ENCODE measurements around the gene N4BP2. TPM values are rescaled to one million over a fixed set of nuclear protein-coding genes. Genes with fewer than 3 reads are reported as not detected.
"Not testable (repeated sequence)": the region's sequence is repeated elsewhere in the genome, so short reads cannot be mapped to it uniquely, and the experiment has no call there.

N4BP2 gene
- total RNA-seq, 1 experiment from 2014 or later: 7.0 TPM

DNA sequence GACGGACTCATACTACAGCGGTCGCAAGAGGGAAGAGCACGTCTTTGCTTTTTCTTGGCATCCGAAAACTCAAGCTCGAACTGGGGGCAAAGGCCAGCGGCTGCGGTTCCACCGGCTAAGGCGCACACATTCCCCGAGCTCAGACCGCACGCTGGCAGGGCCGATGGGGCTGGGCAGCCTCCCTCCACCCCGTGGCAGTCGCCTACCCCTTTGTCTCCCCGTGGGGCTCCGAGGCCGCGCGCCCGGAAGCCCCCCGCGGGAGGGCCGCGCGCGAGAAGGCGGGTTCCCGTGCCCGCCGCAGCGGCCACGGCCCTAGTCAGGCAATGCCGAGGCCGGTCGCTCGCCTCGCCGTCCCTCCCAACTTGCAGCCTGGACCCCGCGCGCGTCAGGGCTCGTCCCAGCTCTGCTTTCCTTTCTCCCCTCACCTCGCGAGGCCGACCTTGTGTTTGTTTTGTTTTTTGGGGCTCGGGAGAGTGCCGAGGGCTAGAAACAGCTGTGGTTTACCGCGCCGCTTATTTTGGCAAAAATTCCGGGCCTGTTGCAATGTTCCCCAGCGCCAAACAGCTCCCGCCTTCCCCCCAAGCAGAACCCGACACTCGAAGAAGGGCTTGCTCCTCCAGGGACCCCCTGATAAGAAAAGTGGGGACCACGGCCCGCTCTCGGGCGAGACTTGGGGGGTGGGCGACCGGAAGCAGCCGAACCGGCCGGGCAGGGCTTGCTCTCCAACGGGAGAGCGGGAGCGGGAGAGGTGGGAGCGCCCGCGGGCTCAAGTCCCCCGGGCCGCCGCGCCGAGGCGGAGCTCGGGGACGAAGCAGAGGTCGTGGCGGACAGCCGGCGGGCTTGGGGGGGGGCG lies 561 bp upstream of the N4BP2 start:
- H3K36me3 ChIP-seq: peaks cover 4% of the 10 kb centered on the region; the same call in 1 of the 2 replicates
- peaks cover 10% of the 10 kb centered on the region for H3K4me1 ChIP-seq (replicated peaks)
- peak overlapping the region; percentile 94 for H3K27ac ChIP-seq
- H3K9me3 ChIP-seq (replicated peaks): no peaks in the 10 kb centered on the region
- H3K27me3 ChIP-seq (replicated peaks): no peaks in the 10 kb centered on the region
- peak; percentile 65 to 75 for DNase-seq (ENCODE audit: low read depth in 1 of 2, low spot score in 2 of 2)
- peak overlapping the region; percentile 77 for H3K4me3 ChIP-seq

DNA sequence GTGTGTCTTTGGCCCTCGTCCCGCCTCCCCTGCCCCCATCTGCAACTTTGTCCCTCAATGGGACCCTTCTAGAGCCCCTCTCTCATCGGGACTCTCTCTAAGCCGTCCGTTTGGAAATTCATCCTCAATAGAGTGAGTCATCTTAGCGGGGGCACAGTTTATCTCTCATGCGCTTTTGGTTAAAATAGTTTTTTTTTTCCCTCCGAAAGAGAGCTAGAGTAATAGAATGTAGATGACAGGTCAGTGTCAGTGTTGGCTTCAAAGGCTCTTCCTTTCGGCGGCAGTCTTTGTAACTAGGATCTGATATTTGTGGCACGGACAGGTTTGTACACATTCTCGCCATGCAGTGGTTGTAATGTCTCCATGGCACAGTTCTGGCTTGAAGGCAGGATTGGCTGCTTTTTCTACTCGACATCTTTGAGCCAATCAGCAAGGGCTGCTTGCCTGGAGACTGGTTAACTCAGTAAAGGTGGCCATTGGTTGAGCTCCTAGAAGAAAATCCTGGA lies 989 bp downstream of the N4BP2 start:
- Histone ChIP-seq H3K27ac (peak overlapping the region; percentile 94), H3K36me3 (peaks cover 4% of the 10 kb centered on the region; the same call in 1 of the 2 replicates), H3K4me3 (peak overlapping the region; percentile 77), H3K27me3 (replicated peaks) (no peaks in the 10 kb centered on the region), H3K9me3 (replicated peaks) (no peaks in the 10 kb centered on the region), H3K4me1 (replicated peaks) (peaks cover 10% of the 10 kb centered on the region)
- DNase-seq (ENCODE audit: low read depth in 1 of 2, low spot score in 2 of 2): peak; percentile 65 to 77

DNA sequence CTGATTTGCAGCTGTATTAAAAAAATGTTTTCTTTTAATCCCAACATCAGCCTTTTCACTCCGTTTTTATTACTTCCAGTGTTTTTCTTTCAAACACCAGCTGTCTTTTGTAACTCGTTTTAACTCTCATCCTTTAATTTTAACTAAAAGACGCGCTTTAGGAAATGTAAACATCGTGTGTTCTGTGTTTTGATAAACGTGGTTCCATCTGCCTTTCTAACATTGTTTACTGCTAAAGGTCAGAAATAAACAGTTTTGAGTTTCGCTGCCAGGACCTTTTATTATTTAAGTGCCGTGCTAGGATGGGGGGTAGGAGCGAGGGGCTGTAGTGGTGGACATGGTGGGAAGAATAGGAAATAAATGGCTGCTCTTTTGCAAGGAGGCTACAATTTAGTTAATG lies 1.5 kb downstream of the N4BP2 start:
- Histone ChIP-seq H3K27me3 (replicated peaks) (no peaks in the 10 kb centered on the region), H3K4me1 (replicated peaks) (peaks cover 10% of the 10 kb centered on the region), H3K9me3 (replicated peaks) (no peaks in the 10 kb centered on the region), H3K4me3 (peak overlapping the region; percentile 77), H3K27ac (no peak overlapping the region), H3K36me3 (peaks cover 4% of the 10 kb centered on the region; the same call in 1 of the 2 replicates)
- DNase-seq (ENCODE audit: low read depth in 1 of 2, low spot score in 2 of 2): no peak

GRCh38 chr4:40058854-40059253 lies 2.2 kb downstream of the N4BP2 start:
- Histone ChIP-seq H3K4me3 (no peak overlapping the region), H3K4me1 (replicated peaks) (peaks cover 10% of the 10 kb centered on the region), H3K9me3 (replicated peaks) (no peaks in the 10 kb centered on the region), H3K27me3 (replicated peaks) (no peaks in the 10 kb centered on the region), H3K27ac (no peak overlapping the region), H3K36me3 (peaks cover 4% of the 10 kb centered on the region; the same call in 1 of the 2 replicates)
- no peak for DNase-seq (ENCODE audit: low read depth in 1 of 2, low spot score in 2 of 2)

DNA sequence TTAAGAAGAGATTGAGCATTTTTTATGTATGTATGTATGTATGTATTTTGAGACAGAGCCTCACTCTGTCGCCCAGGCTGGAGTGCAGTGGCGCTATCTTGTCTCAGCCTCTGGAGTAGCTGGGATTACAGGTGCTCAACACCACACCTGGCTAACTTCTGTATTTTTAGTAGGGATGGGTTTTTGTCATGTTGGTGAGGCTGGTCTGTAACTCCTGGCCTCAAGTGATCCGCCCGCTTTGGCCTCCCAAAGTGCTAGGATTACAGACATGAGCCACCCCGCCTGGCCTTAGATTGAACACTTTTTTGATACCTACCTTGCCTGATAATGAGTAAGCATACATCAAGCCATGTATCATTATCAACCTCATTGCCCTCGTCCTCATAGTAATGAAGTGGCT lies 2.7 kb downstream of the N4BP2 start:
- Histone ChIP-seq H3K4me3 (no peak overlapping the region), H3K27me3 (replicated peaks) (no peaks in the 10 kb centered on the region), H3K27ac (no peak overlapping the region), H3K36me3 (peaks cover 4% of the 10 kb centered on the region; the same call in 1 of the 2 replicates), H3K4me1 (replicated peaks) (peaks cover 10% of the 10 kb centered on the region), H3K9me3 (replicated peaks) (no peaks in the 10 kb centered on the region)
- DNase-seq (ENCODE audit: low read depth in 1 of 2, low spot score in 2 of 2): no peak

GRCh38 chr4:40065010-40065409 lies 8.4 kb downstream of the N4BP2 start:
- Histone ChIP-seq H3K36me3 (no peaks in the 10 kb centered on the region), H3K27me3 (replicated peaks) (no peaks in the 10 kb centered on the region), H3K9me3 (replicated peaks) (no peaks in the 10 kb centered on the region), H3K4me3 (no peak overlapping the region), H3K27ac (no peak overlapping the region), H3K4me1 (replicated peaks) (no peaks in the 10 kb centered on the region)
- DNase-seq (ENCODE audit: low read depth in 1 of 2, low spot score in 2 of 2): no peak

DNA sequence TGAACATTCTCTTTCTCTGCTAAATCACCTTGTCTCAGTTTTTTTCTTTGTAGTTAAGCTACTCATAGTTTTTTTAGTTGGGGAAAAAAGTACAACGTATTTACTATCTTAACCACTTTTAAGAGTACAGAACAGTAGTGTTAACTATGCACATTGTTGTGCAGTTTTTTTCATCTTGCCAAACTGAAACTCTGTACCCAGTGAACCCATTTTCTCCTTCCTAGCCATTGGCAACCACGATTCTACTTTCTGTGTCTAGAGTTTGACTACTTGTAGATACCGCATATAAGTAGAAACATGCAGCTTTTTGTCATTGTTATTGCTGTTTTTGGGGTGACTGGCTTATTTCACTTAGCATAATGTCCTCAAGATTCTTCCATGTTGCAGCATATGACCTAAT lies 10.0 kb downstream of the N4BP2 start:
- Histone ChIP-seq H3K27me3 (replicated peaks) (no peaks in the 10 kb centered on the region), H3K4me3 (no peak overlapping the region), H3K36me3 (no peaks in the 10 kb centered on the region), H3K27ac (no peak overlapping the region), H3K4me1 (replicated peaks) (no peaks in the 10 kb centered on the region), H3K9me3 (replicated peaks) (no peaks in the 10 kb centered on the region)
- DNase-seq (ENCODE audit: low read depth in 1 of 2, low spot score in 2 of 2): no peak

DNA sequence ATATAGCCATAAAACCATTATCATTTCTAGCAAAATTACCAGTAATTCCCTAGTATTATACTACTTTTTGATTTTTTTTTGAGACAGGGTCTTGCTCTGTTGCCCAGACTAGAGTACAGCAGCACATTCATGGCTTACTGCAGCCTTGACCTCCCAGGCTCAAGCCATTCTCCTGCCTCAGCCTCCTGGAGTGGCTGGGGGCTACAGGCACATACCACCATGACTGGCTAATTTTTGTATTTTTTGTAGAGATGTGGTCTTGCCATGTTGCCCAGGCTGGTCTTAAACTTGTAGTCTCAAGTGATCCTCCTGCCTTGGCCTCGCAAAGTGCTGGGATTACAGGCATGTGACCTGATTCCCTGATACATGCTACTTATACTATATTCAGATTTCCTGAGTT lies 13.7 kb downstream of the N4BP2 start:
- H3K9me3 ChIP-seq (replicated peaks): no peaks in the 10 kb centered on the region
- H3K4me3 ChIP-seq: no peak overlapping the region
- no peaks in the 10 kb centered on the region for H3K4me1 ChIP-seq (replicated peaks)
- DNase-seq (ENCODE audit: low read depth in 1 of 2, low spot score in 2 of 2): no peak
- no peaks in the 10 kb centered on the region for H3K36me3 ChIP-seq
- no peak overlapping the region for H3K27ac ChIP-seq
- H3K27me3 ChIP-seq (replicated peaks): no peaks in the 10 kb centered on the region

- Histone ChIP-seq H3K36me3 (no peaks in the 10 kb centered on the region), H3K27me3 (replicated peaks) (no peaks in the 10 kb centered on the region), H3K4me3 (no peak overlapping the region), H3K4me1 (replicated peaks) (no peaks in the 10 kb centered on the region), H3K9me3 (replicated peaks) (no peaks in the 10 kb centered on the region), H3K27ac (no peak overlapping the region)
- DNase-seq (ENCODE audit: low read depth in 1 of 2, low spot score in 2 of 2): no peak
These were observed 29.8 kb downstream of the N4BP2 start for GRCh38 chr4:40086421-40086820.

DNA sequence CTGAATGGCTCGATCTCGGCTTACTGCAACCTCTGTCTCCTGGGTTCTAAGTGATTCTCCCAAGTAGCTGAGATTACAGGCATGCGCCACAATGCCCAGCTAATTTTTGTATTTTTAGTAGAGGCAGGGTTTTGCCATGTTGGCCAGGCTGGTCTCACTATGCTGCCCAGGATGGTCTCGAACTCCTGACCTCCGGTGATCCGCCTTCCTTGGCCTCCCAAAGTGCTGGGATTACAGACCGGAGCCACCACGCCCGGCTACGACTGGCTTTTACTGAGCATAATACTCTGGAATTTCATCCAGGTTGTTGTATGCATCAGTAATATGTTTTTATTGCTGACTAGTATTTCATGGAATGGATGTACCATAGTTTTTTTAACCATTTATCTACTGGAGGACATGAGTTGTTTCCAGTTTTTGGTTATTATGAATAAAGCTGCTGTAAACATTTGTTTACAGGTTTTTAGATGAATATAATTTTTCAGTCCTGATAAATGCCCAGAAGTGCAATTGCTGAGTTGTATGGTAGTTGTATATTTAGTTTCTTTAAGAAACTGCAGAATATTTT lies 31.2 kb downstream of the N4BP2 start:
- no peak overlapping the region for H3K27ac ChIP-seq
- no peaks in the 10 kb centered on the region for H3K27me3 ChIP-seq (replicated peaks)
- no peaks in the 10 kb centered on the region for H3K4me1 ChIP-seq (replicated peaks)
- DNase-seq (ENCODE audit: low read depth in 1 of 2, low spot score in 2 of 2): no peak
- no peak overlapping the region for H3K4me3 ChIP-seq
- no peaks in the 10 kb centered on the region for H3K36me3 ChIP-seq
- no peaks in the 10 kb centered on the region for H3K9me3 ChIP-seq (replicated peaks)

DNA sequence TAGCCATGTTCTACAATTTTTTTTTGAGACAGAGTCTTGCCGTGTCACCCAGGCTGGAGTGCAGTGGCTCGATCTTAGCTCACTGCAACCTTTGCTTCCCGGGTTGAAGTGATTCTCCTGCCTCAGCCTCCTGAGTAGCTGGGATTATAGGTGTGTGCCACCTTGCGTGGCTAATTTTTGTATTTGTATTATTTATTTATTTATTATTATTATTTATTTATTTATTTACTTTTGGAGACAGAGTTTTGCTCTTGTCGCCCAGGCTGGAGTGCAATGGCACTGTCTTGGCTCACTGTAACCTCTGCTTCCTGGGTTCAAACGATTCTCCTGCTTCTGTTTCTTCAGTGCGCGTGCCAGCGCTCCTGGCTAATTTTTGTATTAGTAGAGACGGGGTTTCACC lies 36.8 kb downstream of the N4BP2 start:
- not testable (repeated sequence) for DNase-seq (ENCODE audit: low read depth in 1 of 2, low spot score in 2 of 2); H3K9me3 ChIP-seq (replicated peaks); H3K4me3 ChIP-seq; H3K4me1 ChIP-seq (replicated peaks); H3K27ac ChIP-seq; H3K36me3 ChIP-seq; H3K27me3 ChIP-seq (replicated peaks)

- H3K36me3 ChIP-seq: no peaks in the 10 kb centered on the region
- no peaks in the 10 kb centered on the region for H3K9me3 ChIP-seq (replicated peaks)
- no peaks in the 10 kb centered on the region for H3K27me3 ChIP-seq (replicated peaks)
- no peak for DNase-seq (ENCODE audit: low read depth in 1 of 2, low spot score in 2 of 2)
- H3K4me1 ChIP-seq (replicated peaks): no peaks in the 10 kb centered on the region
- no peak overlapping the region for H3K4me3 ChIP-seq
- H3K27ac ChIP-seq: no peak overlapping the region
These were observed 42.4 kb downstream of the N4BP2 start for GRCh38 chr4:40099010-40099409.

- not testable (repeated sequence) for H3K27ac ChIP-seq; H3K36me3 ChIP-seq; H3K4me1 ChIP-seq (replicated peaks); DNase-seq (ENCODE audit: low read depth in 1 of 2, low spot score in 2 of 2); H3K27me3 ChIP-seq (replicated peaks); H3K9me3 ChIP-seq (replicated peaks); H3K4me3 ChIP-seq
These were observed 50.5 kb downstream of the N4BP2 start for GRCh38 chr4:40107150-40107549.

DNA sequence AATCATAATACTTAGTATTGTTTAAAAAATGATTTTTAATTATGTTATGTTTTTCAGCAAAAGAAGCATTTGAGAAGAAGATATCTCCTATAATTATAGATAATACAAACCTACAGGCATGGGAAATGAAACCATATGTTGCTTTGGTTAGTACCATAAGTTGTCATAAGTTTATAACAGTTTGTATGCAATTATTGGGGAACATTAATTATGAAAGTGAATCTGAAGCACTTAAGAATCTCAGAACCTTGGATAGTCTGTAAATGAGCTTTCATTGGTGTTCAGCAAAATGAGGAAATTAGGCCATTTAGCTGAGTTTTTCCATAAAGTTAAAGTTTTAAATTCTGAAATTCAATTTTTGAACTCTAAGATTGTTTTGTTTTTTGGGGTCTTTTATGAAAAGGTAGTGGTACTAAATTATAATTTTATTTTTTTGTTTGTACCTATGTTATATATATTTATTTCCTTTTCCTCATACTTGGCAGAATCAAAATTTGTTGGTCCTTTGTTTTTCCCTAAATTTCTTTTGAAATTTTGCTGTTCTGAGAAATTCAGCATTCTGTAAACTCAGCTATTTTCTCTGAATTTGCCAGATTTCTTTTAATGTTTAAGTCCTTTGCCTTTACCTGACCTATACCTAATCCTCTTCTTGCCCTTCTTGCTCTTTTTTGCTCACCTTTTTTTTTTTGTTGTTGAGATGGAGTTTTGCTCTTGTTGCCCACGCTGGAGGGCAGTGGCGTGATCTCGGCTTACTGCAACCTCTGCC lies 55.6 kb downstream of the N4BP2 start:
- no peaks in the 10 kb centered on the region for H3K36me3 ChIP-seq
- no peaks in the 10 kb centered on the region for H3K9me3 ChIP-seq (replicated peaks)
- no peak overlapping the region for H3K4me3 ChIP-seq
- no peaks in the 10 kb centered on the region for H3K4me1 ChIP-seq (replicated peaks)
- DNase-seq (ENCODE audit: low read depth in 1 of 2, low spot score in 2 of 2): no peak
- no peak overlapping the region for H3K27ac ChIP-seq
- H3K27me3 ChIP-seq (replicated peaks): no peaks in the 10 kb centered on the region

Measured in SJSA1 (cell line).